Measurements from ENCODE around the gene ANKRD33.

GRCh38 chr12:51866324-51866723 is 21.6 kb upstream of the ANKRD33 start:
- TF ChIP-seq SIN3A (IDR thresholded peaks at IDR 0.05; ENCODE audit: borderline replicate concordance, low read depth, low read length) (no peak), RFX5 (IDR thresholded peaks at IDR 0.05; ENCODE audit: low read length) (no peak), CTCF (IDR thresholded peaks at IDR 0.05) (no peak), POLR2AphosphoS5 (IDR thresholded peaks at IDR 0.05; ENCODE audit: low read depth, low read length) (no peak), RXRA (IDR thresholded peaks at IDR 0.05; ENCODE audit: borderline replicate concordance, low read depth) (no peak), MEF2A (IDR thresholded peaks at IDR 0.05; ENCODE audit: borderline replicate concordance, low read depth) (no peak), CHD2 (IDR thresholded peaks at IDR 0.05; ENCODE audit: low read length, partially characterized antibody) (no peak), EP300 (IDR thresholded peaks at IDR 0.05; ENCODE audit: borderline replicate concordance in 1 of 2, low read depth in 1 of 2, low read length in 1 of 2) (no peak), TAF1 (IDR thresholded peaks at IDR 0.05; ENCODE audit: borderline replicate concordance, low read depth, low read length) (no peak)
- TF ChIP-seq, protein P1, sequence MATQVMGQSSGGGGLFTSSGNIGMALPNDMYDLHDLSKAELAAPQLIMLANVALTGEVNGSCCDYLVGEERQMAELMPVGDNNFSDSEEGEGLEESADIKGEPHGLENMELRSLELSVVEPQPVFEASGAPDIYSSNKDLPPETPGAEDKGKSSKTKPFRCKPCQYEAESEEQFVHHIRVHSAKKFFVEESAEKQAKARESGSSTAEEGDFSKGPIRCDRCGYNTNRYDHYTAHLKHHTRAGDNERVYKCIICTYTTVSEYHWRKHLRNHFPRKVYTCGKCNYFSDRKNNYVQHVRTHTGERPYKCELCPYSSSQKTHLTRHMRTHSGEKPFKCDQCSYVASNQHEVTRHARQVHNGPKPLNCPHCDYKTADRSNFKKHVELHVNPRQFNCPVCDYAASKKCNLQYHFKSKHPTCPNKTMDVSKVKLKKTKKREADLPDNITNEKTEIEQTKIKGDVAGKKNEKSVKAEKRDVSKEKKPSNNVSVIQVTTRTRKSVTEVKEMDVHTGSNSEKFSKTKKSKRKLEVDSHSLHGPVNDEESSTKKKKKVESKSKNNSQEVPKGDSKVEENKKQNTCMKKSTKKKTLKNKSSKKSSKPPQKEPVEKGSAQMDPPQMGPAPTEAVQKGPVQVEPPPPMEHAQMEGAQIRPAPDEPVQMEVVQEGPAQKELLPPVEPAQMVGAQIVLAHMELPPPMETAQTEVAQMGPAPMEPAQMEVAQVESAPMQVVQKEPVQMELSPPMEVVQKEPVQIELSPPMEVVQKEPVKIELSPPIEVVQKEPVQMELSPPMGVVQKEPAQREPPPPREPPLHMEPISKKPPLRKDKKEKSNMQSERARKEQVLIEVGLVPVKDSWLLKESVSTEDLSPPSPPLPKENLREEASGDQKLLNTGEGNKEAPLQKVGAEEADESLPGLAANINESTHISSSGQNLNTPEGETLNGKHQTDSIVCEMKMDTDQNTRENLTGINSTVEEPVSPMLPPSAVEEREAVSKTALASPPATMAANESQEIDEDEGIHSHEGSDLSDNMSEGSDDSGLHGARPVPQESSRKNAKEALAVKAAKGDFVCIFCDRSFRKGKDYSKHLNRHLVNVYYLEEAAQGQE (IDR thresholded peaks at IDR 0.05; ENCODE audit: low read depth, low read length) = no peak
- TF ChIP-seq, protein P2, sequence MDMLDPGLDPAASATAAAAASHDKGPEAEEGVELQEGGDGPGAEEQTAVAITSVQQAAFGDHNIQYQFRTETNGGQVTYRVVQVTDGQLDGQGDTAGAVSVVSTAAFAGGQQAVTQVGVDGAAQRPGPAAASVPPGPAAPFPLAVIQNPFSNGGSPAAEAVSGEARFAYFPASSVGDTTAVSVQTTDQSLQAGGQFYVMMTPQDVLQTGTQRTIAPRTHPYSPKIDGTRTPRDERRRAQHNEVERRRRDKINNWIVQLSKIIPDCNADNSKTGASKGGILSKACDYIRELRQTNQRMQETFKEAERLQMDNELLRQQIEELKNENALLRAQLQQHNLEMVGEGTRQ (IDR thresholded peaks at IDR 0.05; ENCODE audit: borderline replicate concordance, low read depth, low read length) = no peak

All from SK-N-SH (cell line).